SK-N-SH (cell line): ENCODE results near the gene EVI2B.

ENCODE experiments used
- CHD2 ChIP-seq: fragments of 150-350 bp; IDR thresholded peaks from 2 replicates; pipeline ENCODE4 v1.6.1; 2018; ENCODE audit warnings: low read length; ENCODE audit not compliant: partially characterized antibody
- CTCF ChIP-seq: fragments of 200-600 bp; sonication (generic); IDR thresholded peaks from 2 replicates; pipeline ENCODE4 v1.6.1; 2017; ENCODE audit warnings: antibody characterized with exemption, mild to moderate bottlenecking, moderate library complexity
- EP300 ChIP-seq, 2 experiments: IDR thresholded peaks; 2 replicates each; pipeline versions ENCODE4 v1.4.0 to v1.6.1; 2012; ENCODE audit warnings: borderline replicate concordance in 1 of 2, low read depth in 1 of 2, low read length in 1 of 2
- FOSL2 ChIP-seq: IDR thresholded peaks from 2 replicates; pipeline ENCODE4 v1.4.0; 2012; ENCODE audit warnings: low read depth, mild to moderate bottlenecking, moderate library complexity, borderline replicate concordance
- NFIC ChIP-seq: IDR thresholded peaks from 2 replicates; pipeline ENCODE4 v1.4.0; 2012; ENCODE audit warnings: borderline replicate concordance
- NRF1 ChIP-seq: IDR thresholded peaks from 2 replicates; pipeline ENCODE4 v1.6.1; 2012; ENCODE audit warnings: low read depth, mild to moderate bottlenecking, low read length
- POLR2AphosphoS5 ChIP-seq: IDR thresholded peaks from 2 replicates; pipeline ENCODE4 v1.6.1; 2012; ENCODE audit warnings: low read depth, low read length
- RAD21 ChIP-seq: IDR thresholded peaks from 2 replicates; pipeline ENCODE4 v1.6.1; 2012; ENCODE audit warnings: mild to moderate bottlenecking, low read length
- REST ChIP-seq: IDR thresholded peaks from 2 replicates; pipeline ENCODE4 v1.6.1; 2012; ENCODE audit warnings: mild to moderate bottlenecking, low read depth, low read length, moderate library complexity
- RXRA ChIP-seq: IDR thresholded peaks from 2 replicates; pipeline ENCODE4 v1.4.0; 2012; ENCODE audit warnings: low read depth, mild to moderate bottlenecking, borderline replicate concordance
- SMC3 ChIP-seq: IDR thresholded peaks from 2 replicates; pipeline ENCODE4 v1.6.1; 2012; ENCODE audit warnings: low read depth, low read length, improper control_type of control experiment
- USF1 ChIP-seq: IDR thresholded peaks from 2 replicates; pipeline ENCODE4 v1.4.0; 2012; ENCODE audit warnings: low read depth, borderline replicate concordance
- TF ChIP-seq, protein P1 (sequence below): IDR thresholded peaks from 2 replicates; pipeline ENCODE4; 2012

GRCh38 chr17:31339906-31340661, 26.2 kb upstream of the EVI2B start:
- TF ChIP-seq RAD21 = no peak
- TF ChIP-seq, protein P1, sequence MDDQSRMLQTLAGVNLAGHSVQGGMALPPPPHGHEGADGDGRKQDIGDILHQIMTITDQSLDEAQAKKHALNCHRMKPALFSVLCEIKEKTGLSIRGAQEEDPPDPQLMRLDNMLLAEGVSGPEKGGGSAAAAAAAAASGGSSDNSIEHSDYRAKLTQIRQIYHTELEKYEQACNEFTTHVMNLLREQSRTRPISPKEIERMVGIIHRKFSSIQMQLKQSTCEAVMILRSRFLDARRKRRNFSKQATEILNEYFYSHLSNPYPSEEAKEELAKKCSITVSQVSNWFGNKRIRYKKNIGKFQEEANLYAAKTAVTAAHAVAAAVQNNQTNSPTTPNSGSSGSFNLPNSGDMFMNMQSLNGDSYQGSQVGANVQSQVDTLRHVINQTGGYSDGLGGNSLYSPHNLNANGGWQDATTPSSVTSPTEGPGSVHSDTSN = peak; percentile 56
- TF ChIP-seq POLR2AphosphoS5 = no peak
- no peak for TF ChIP-seq USF1
- no peak for TF ChIP-seq CTCF
- TF ChIP-seq EP300 (IDR thresholded peaks at IDR 0.05; ENCODE audit: borderline replicate concordance in 1 of 2, low read depth in 1 of 2, low read length in 1 of 2) = peak in 1 of 2 experiments; percentile 68; a peak in 1 of 4 replicates
- peak; percentile 27; the same call in 1 of the 2 replicates for TF ChIP-seq NFIC
- no peak for TF ChIP-seq RXRA
- TF ChIP-seq CHD2 = no peak
- TF ChIP-seq REST = no peak
- TF ChIP-seq NRF1 = no peak
- no peak for TF ChIP-seq SMC3
- peak; percentile 82 for TF ChIP-seq FOSL2
